Bronchial epithelial cell (primary cell): Measurements from ENCODE around the gene KMT5B. TPM values are rescaled to one million over a fixed set of nuclear protein-coding genes. Genes with fewer than 3 reads are reported as not detected.

Experiments
- DNase-seq: peaks from one replicate; pipeline ENCODE4 v3.0.0-alpha.2; 2010; ENCODE audit warnings: low read depth
- FAIRE-seq: peaks from 2 replicates; lab custom pipeline; 2011; peaks lifted over from hg19 to GRCh38; lab: Jason Lieb, UNC
- H3K27me3 ChIP-seq: 2 replicates; pipeline ENCODE4 v1.5.1; 2011; ENCODE audit warnings: low read length; ENCODE audit not compliant: control insufficient read depth, insufficient read depth
- H3K36me3 ChIP-seq: 2 replicates; pipeline ENCODE4 v1.5.1; 2011; ENCODE audit warnings: low read length; ENCODE audit not compliant: control insufficient read depth, insufficient read depth
- H3K4me3 ChIP-seq: 2 replicates; pipeline ENCODE4 v1.5.1; 2011; ENCODE audit warnings: mild to moderate bottlenecking, low read depth, low read length, control low read depth
- total RNA-seq: library from RNA; depleted of rRNA; stranded (reverse); fragments of >200 nt; gene quantifications from 2 replicates; pipeline ENCODE4 v1.2.1, GENCODE V29; 2014
- TF ChIP-seq, protein P1 (sequence below): IDR thresholded peaks from 2 replicates; pipeline ENCODE4 v1.5.1; 2011; ENCODE audit warnings: mild to moderate bottlenecking, moderate library complexity, low read length, control low read depth, inconsistent platforms; ENCODE audit not compliant: insufficient read depth, severe bottlenecking

Gene KMT5B
- total RNA-seq, 1 donor from 2014 or later: 35.8 TPM

GRCh38 chr11:68136866-68137265 lies 76.2 kb downstream of the KMT5B start:
- DNase-seq: no peak
- Histone ChIP-seq H3K36me3 (no peaks in the 10 kb centered on the region), H3K4me3 (no peak overlapping the region), H3K27me3 (no peaks in the 10 kb centered on the region)
- FAIRE-seq: no peak
- TF ChIP-seq, protein P1, sequence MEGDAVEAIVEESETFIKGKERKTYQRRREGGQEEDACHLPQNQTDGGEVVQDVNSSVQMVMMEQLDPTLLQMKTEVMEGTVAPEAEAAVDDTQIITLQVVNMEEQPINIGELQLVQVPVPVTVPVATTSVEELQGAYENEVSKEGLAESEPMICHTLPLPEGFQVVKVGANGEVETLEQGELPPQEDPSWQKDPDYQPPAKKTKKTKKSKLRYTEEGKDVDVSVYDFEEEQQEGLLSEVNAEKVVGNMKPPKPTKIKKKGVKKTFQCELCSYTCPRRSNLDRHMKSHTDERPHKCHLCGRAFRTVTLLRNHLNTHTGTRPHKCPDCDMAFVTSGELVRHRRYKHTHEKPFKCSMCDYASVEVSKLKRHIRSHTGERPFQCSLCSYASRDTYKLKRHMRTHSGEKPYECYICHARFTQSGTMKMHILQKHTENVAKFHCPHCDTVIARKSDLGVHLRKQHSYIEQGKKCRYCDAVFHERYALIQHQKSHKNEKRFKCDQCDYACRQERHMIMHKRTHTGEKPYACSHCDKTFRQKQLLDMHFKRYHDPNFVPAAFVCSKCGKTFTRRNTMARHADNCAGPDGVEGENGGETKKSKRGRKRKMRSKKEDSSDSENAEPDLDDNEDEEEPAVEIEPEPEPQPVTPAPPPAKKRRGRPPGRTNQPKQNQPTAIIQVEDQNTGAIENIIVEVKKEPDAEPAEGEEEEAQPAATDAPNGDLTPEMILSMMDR: no peak

DNA sequence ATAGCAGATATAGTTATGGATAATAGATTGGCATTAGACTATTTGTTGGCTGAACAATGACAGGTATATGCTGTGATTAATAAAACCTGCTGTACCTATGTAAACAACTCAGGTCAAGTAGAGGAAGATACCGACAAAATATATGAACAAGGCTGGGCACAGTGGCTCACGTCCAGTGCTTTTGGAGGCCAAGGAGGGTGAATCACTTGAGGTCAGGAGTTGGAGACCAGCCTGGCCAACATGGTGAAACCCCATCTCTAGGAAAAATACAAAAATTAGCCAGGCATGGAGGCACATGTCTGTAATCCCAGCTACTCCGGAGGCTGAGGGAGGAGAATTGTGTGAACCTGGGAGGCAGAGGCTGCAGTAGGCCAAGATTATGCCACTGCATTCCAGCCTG lies 77.9 kb downstream of the KMT5B start:
- Histone ChIP-seq H3K4me3 (no peak overlapping the region), H3K36me3 (no peaks in the 10 kb centered on the region), H3K27me3 (no peaks in the 10 kb centered on the region)
- FAIRE-seq: no peak
- TF ChIP-seq, protein P1: no peak
- no peak for DNase-seq

GRCh38 chr11:68133761-68134160 lies 79.3 kb downstream of the KMT5B start:
- FAIRE-seq (no peak), DNase-seq (no peak)
- Histone ChIP-seq H3K27me3 (no peaks in the 10 kb centered on the region), H3K36me3 (no peaks in the 10 kb centered on the region), H3K4me3 (no peak overlapping the region)
- TF ChIP-seq, protein P1: no peak

DNA sequence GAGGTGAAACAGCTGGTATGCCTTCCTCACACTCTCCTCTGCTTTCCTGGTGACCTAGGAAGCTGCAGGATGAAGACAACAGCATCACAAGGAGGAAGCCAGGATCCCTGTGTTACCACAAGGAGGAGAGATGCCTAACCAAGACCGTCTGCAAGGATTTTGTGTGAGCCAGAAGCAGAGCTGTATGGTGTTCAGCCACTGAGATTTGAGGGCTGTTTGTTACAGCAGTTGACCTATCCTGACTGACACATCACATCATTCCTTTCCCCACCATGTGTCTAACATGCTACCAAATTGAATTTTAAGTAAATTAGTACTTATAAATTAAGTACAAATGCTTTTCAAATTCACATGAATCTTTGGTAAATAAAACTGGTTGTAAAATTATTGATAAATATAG lies 83.0 kb downstream of the KMT5B start:
- FAIRE-seq (no peak), DNase-seq (no peak)
- Histone ChIP-seq H3K27me3 (no peaks in the 10 kb centered on the region), H3K36me3 (no peaks in the 10 kb centered on the region), H3K4me3 (no peak overlapping the region)
- TF ChIP-seq, protein P1: no peak

DNA sequence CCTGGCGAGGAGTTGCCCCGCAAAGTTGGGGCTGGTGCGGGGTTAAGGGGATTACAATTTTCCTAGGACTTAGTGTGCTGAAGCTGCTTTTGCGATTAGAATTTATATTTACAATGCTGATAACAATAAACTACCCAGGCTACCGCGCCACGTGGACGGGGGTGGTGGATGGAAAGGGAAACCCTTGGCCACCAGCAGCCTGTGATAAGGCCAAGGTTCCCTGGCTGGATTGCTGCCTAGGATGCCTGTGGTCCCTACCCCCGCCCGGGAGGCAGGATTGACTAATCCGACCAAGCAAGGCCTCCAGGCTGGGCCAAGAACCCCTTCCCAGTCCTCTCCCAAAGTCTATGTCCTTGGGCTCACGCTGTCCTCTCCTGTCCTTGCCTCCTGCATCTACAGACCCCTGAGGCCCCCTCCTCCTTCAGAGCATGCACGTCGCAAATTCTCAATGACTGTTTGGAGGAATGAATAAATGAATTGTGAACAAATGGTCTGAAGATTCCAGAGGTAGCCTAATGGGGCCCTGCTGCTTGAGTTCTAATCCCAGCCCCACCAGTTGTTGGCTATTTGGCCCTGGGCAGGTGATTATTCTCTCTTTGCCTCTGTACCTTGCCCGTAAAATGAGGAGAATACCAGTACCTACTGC lies 84.3 kb downstream of the KMT5B start:
- TF ChIP-seq, protein P1: no peak
- no peaks in the 10 kb centered on the region for H3K27me3 ChIP-seq
- H3K4me3 ChIP-seq: peak overlapping the region; percentile 32
- H3K36me3 ChIP-seq: no peaks in the 10 kb centered on the region
- no peak for FAIRE-seq
- no peak for DNase-seq
